WTC11 (cell line): Measurements from ENCODE around the gene RSPRY1. TPM values are rescaled to one million over a fixed set of nuclear protein-coding genes. Genes with fewer than 3 reads are reported as not detected.

Source experiments
- ATAC-seq: fragments of 200-7000 bp; cut with Tn5 transposase; 2 replicates; pipeline ENCODE4 v1.10.0; 2021; ENCODE audit warnings: mild to moderate bottlenecking, moderate library complexity
- CTCF ChIA-PET: fragments of 300-600 bp; sonication (Branson Sonifier 250); formaldehyde crosslinking; loops from one replicate; lab custom pipeline; 2021; ENCODE audit warnings: antibody characterized with exemption; lab: Charles Lee
- POLR2A ChIA-PET: fragments of 350-600 bp; sonication (Branson Sonifier 250); formaldehyde crosslinking; loops from one replicate; lab custom pipeline; 2021; ENCODE audit warnings: antibody characterized with exemption; lab: Charles Lee
- DNase-seq: peaks from one replicate; pipeline ENCODE4 v3.0.0; 2021; ENCODE audit warnings: low spot score
- H3K27ac Mint-ChIP-seq: 2 replicates; pipeline ENCODE4 v1.8.0; 2021; ENCODE audit warnings: mixed read lengths
- H3K27me3 Mint-ChIP-seq: 2 replicates; pipeline ENCODE4 v1.8.0; 2021; ENCODE audit warnings: low read depth, mild to moderate bottlenecking, moderate library complexity, mixed read lengths
- H3K36me3 Mint-ChIP-seq: 2 replicates; pipeline ENCODE4 v1.8.0; 2021; ENCODE audit warnings: mixed read lengths
- H3K4me1 Mint-ChIP-seq: 2 replicates; pipeline ENCODE4 v1.8.0; 2022; ENCODE audit warnings: mixed read lengths
- H3K4me3 Mint-ChIP-seq: 2 replicates; pipeline ENCODE4 v1.8.0; 2021; ENCODE audit warnings: mild to moderate bottlenecking, moderate library complexity, mixed read lengths
- H3K9me3 Mint-ChIP-seq: 2 replicates; pipeline ENCODE4 v1.8.0; 2021; ENCODE audit warnings: mixed read lengths
- ATF1 ChIP-seq: sonication (generic); formaldehyde crosslinking; IDR thresholded peaks from 2 replicates; pipeline ENCODE4 v1.8.1; 2023; ENCODE audit warnings: mild to moderate bottlenecking, moderate library complexity, missing genetic modification reagents
- CDX4 ChIP-seq: fragments of 250-450 bp; sonication (Bioruptor Pico); IDR thresholded peaks from 2 replicates; pipeline ENCODE4 v1.9.0; 2021; ENCODE audit warnings: moderate library complexity, mild to moderate bottlenecking, inconsistent platforms, borderline replicate concordance
- GTF2I ChIP-seq: fragments of 250-450 bp; sonication (Bioruptor Pico); conservative IDR thresholded peaks from 2 replicates; pipeline ENCODE4 v1.4.0; 2021; ENCODE audit warnings: mild to moderate bottlenecking
- IRF1 ChIP-seq: sonication (generic); formaldehyde crosslinking; IDR thresholded peaks from 2 replicates; pipeline ENCODE4 v1.8.0; 2023; ENCODE audit warnings: missing genetic modification reagents
- IRF2 ChIP-seq: sonication (generic); formaldehyde crosslinking; IDR thresholded peaks from 2 replicates; pipeline ENCODE4 v1.8.0; 2022; ENCODE audit warnings: low read depth, missing genetic modification reagents, borderline replicate concordance
- OVOL2 ChIP-seq: fragments of 250-450 bp; sonication (Bioruptor Pico); IDR thresholded peaks from 2 replicates; pipeline ENCODE4 v1.9.0; 2021; ENCODE audit warnings: mild to moderate bottlenecking, borderline replicate concordance
- RELA ChIP-seq: sonication (generic); formaldehyde crosslinking; IDR thresholded peaks from 2 replicates; pipeline ENCODE4 v1.8.1; 2022; ENCODE audit warnings: missing genetic modification reagents, mild to moderate bottlenecking, borderline replicate concordance
- RORB ChIP-seq: fragments of 250-450 bp; sonication (Bioruptor Pico); IDR thresholded peaks from 2 replicates; pipeline ENCODE4 v1.9.0; 2021; ENCODE audit warnings: mild to moderate bottlenecking
- TCF7 ChIP-seq: sonication (generic); formaldehyde crosslinking; IDR thresholded peaks from 2 replicates; pipeline ENCODE4 v1.8.0; 2022; ENCODE audit warnings: mild to moderate bottlenecking, low read depth, missing genetic modification reagents, moderate library complexity
- ZBTB43 ChIP-seq: sonication (generic); formaldehyde crosslinking; IDR thresholded peaks from 2 replicates; pipeline ENCODE4 v1.8.1; 2023; ENCODE audit warnings: mild to moderate bottlenecking, missing genetic modification reagents
- ZNF138 ChIP-seq: sonication (generic); formaldehyde crosslinking; conservative IDR thresholded peaks from 2 replicates; pipeline ENCODE4 v1.8.1; 2022; ENCODE audit warnings: mild to moderate bottlenecking, moderate library complexity, missing genetic modification reagents
- ZNF219 ChIP-seq: sonication (generic); formaldehyde crosslinking; IDR thresholded peaks from 2 replicates; pipeline ENCODE4 v1.8.0; 2023; ENCODE audit warnings: missing genetic modification reagents, mild to moderate bottlenecking, borderline replicate concordance
- total RNA-seq: library from RNA; stranded (reverse); gene quantifications from 3 replicates; pipeline ENCODE4 v1.2.3, GENCODE V29; 2021
- TF ChIP-seq, protein P1 (sequence below): fragments of 250-450 bp; sonication (Bioruptor Pico); IDR thresholded peaks from 2 replicates; pipeline ENCODE4 v1.9.0; 2021; ENCODE audit warnings: mild to moderate bottlenecking
- TF ChIP-seq, protein P2 (sequence below): sonication (generic); formaldehyde crosslinking; IDR thresholded peaks from 2 replicates; pipeline ENCODE4 v1.8.1; 2022; ENCODE audit warnings: missing genetic modification reagents, borderline replicate concordance
- TF ChIP-seq, protein P3 (sequence below): sonication (generic); formaldehyde crosslinking; IDR thresholded peaks from 2 replicates; pipeline ENCODE4 v1.8.0; 2023; ENCODE audit warnings: mild to moderate bottlenecking, missing genetic modification reagents
- TF ChIP-seq, protein P4 (sequence below): sonication (generic); formaldehyde crosslinking; IDR thresholded peaks from 2 replicates; pipeline ENCODE4 v1.8.1; 2023; ENCODE audit warnings: mild to moderate bottlenecking, missing genetic modification reagents, moderate library complexity
- TF ChIP-seq, protein P5 (sequence below): sonication (generic); formaldehyde crosslinking; IDR thresholded peaks from 2 replicates; pipeline ENCODE4 v1.8.0; 2022; ENCODE audit warnings: mild to moderate bottlenecking, missing genetic modification reagents

The RSPRY1 gene
- total RNA-seq, 1 experiment from 2014 or later = 26.8 TPM

GRCh38 chr16:57178196-57178595 lies 7.9 kb upstream of the RSPRY1 start:
- DNase-seq (no peak), ATAC-seq (no peak)
- no peak overlapping the region for H3K27ac Mint-ChIP-seq
- no peak for TF ChIP-seq ZBTB43 (CRISPR knock-in tag)
- no peak for TF ChIP-seq RORB
- no peak for TF ChIP-seq IRF2 (CRISPR knock-in tag)
- TF ChIP-seq, protein P1, sequence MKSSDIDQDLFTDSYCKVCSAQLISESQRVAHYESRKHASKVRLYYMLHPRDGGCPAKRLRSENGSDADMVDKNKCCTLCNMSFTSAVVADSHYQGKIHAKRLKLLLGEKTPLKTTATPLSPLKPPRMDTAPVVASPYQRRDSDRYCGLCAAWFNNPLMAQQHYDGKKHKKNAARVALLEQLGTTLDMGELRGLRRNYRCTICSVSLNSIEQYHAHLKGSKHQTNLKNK (CRISPR knock-in tag) = no peak
- no peak for TF ChIP-seq ZNF138 (CRISPR knock-in tag)
- no peak for TF ChIP-seq RELA (CRISPR knock-in tag)
- TF ChIP-seq ATF1 (CRISPR knock-in tag) = no peak
- TF ChIP-seq, protein P2, sequence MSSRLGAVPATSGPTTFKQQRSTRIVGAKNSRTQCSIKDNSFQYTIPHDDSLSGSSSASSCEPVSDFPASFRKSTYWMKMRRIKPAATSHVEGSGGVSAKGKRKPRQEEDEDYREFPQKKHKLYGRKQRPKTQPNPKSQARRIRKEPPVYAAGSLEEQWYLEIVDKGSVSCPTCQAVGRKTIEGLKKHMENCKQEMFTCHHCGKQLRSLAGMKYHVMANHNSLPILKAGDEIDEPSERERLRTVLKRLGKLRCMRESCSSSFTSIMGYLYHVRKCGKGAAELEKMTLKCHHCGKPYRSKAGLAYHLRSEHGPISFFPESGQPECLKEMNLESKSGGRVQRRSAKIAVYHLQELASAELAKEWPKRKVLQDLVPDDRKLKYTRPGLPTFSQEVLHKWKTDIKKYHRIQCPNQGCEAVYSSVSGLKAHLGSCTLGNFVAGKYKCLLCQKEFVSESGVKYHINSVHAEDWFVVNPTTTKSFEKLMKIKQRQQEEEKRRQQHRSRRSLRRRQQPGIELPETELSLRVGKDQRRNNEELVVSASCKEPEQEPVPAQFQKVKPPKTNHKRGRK (CRISPR knock-in tag) = no peak
- no peak for TF ChIP-seq TCF7 (CRISPR knock-in tag)
- TF ChIP-seq GTF2I (CRISPR knock-in tag) = no peak
- TF ChIP-seq, protein P3, sequence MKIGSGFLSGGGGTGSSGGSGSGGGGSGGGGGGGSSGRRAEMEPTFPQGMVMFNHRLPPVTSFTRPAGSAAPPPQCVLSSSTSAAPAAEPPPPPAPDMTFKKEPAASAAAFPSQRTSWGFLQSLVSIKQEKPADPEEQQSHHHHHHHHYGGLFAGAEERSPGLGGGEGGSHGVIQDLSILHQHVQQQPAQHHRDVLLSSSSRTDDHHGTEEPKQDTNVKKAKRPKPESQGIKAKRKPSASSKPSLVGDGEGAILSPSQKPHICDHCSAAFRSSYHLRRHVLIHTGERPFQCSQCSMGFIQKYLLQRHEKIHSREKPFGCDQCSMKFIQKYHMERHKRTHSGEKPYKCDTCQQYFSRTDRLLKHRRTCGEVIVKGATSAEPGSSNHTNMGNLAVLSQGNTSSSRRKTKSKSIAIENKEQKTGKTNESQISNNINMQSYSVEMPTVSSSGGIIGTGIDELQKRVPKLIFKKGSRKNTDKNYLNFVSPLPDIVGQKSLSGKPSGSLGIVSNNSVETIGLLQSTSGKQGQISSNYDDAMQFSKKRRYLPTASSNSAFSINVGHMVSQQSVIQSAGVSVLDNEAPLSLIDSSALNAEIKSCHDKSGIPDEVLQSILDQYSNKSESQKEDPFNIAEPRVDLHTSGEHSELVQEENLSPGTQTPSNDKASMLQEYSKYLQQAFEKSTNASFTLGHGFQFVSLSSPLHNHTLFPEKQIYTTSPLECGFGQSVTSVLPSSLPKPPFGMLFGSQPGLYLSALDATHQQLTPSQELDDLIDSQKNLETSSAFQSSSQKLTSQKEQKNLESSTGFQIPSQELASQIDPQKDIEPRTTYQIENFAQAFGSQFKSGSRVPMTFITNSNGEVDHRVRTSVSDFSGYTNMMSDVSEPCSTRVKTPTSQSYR (CRISPR knock-in tag) = no peak
- TF ChIP-seq, protein P4, sequence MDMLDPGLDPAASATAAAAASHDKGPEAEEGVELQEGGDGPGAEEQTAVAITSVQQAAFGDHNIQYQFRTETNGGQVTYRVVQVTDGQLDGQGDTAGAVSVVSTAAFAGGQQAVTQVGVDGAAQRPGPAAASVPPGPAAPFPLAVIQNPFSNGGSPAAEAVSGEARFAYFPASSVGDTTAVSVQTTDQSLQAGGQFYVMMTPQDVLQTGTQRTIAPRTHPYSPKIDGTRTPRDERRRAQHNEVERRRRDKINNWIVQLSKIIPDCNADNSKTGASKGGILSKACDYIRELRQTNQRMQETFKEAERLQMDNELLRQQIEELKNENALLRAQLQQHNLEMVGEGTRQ (CRISPR knock-in tag) = no peak
- TF ChIP-seq OVOL2 (CRISPR knock-in tag) = no peak
- TF ChIP-seq CDX4 (CRISPR knock-in tag) = no peak
- TF ChIP-seq, protein P5, sequence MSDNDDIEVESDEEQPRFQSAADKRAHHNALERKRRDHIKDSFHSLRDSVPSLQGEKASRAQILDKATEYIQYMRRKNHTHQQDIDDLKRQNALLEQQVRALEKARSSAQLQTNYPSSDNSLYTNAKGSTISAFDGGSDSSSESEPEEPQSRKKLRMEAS (CRISPR knock-in tag) = no peak
- no peak for TF ChIP-seq IRF1 (CRISPR knock-in tag)
- no peak for TF ChIP-seq ZNF219 (CRISPR knock-in tag)
- CTCF ChIA-PET = interaction anchor here (0.6 kb wide), 1 partner anchor 85 kb away, joined by 4 read pairs; no protein-coding TSS in a partner anchor
- no peaks in the 10 kb centered on the region for H3K27me3 Mint-ChIP-seq
- no peaks in the 10 kb centered on the region for H3K9me3 Mint-ChIP-seq
- H3K4me3 Mint-ChIP-seq = no peak overlapping the region
- POLR2A ChIA-PET = no interaction called here
- H3K36me3 Mint-ChIP-seq = peaks cover 11% of the 10 kb centered on the region
- H3K4me1 Mint-ChIP-seq = peaks cover 24% of the 10 kb centered on the region
